ENCODE data around the gene KLK5.

KLK5 gene

GRCh38 chr19:50912102-50912599, 40.7 kb downstream of the KLK5 start:
- no peak overlapping the region for H3K4me3 ChIP-seq (ENCODE audit: low read depth, low read length)
- DNase-seq (ENCODE audit: low read depth), result no peak
- TF ChIP-seq, protein P1, sequence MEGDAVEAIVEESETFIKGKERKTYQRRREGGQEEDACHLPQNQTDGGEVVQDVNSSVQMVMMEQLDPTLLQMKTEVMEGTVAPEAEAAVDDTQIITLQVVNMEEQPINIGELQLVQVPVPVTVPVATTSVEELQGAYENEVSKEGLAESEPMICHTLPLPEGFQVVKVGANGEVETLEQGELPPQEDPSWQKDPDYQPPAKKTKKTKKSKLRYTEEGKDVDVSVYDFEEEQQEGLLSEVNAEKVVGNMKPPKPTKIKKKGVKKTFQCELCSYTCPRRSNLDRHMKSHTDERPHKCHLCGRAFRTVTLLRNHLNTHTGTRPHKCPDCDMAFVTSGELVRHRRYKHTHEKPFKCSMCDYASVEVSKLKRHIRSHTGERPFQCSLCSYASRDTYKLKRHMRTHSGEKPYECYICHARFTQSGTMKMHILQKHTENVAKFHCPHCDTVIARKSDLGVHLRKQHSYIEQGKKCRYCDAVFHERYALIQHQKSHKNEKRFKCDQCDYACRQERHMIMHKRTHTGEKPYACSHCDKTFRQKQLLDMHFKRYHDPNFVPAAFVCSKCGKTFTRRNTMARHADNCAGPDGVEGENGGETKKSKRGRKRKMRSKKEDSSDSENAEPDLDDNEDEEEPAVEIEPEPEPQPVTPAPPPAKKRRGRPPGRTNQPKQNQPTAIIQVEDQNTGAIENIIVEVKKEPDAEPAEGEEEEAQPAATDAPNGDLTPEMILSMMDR (IDR thresholded peaks at IDR 0.05; ENCODE audit: low read depth, low read length, missing control alignments), result no peak

GRCh38 chr19:50911206-50912101, 41.4 kb downstream of the KLK5 start, which contains the start of gene KLK4:
KLK4 (minus strand) TSS chr19:50911395; CDS start chr19:50910738, 657 bp downstream.
- DNase-seq (ENCODE audit: low read depth), result no peak
- H3K4me3 ChIP-seq (ENCODE audit: low read depth, low read length), result no peak within 1 kb of the TSS
- TF ChIP-seq, protein P1 (IDR thresholded peaks at IDR 0.05; ENCODE audit: low read depth, low read length, missing control alignments), result no peak

- H3K4me3 ChIP-seq (ENCODE audit: low read depth, low read length), result no peak overlapping the region
- TF ChIP-seq, protein P1 (IDR thresholded peaks at IDR 0.05; ENCODE audit: low read depth, low read length, missing control alignments), result no peak
- no peak for DNase-seq (ENCODE audit: low read depth)
Observed at GRCh38 chr19:50910722-50911121, 42.1 kb downstream of the KLK5 start.

GRCh38 chr19:50909240-50910070, 43.4 kb downstream of the KLK5 start:
- no peak for DNase-seq (ENCODE audit: low read depth)
- TF ChIP-seq, protein P1 (IDR thresholded peaks at IDR 0.05; ENCODE audit: low read depth, low read length, missing control alignments), result no peak
- H3K4me3 ChIP-seq (ENCODE audit: low read depth, low read length), result peak overlapping the region; percentile 25

- TF ChIP-seq, protein P1 (IDR thresholded peaks at IDR 0.05; ENCODE audit: low read depth, low read length, missing control alignments), result no peak
- DNase-seq (ENCODE audit: low read depth), result no peak
- H3K4me3 ChIP-seq (ENCODE audit: low read depth, low read length), result no peak overlapping the region
Observed at GRCh38 chr19:50908336-50908735, 44.5 kb downstream of the KLK5 start.

- TF ChIP-seq, protein P1 (IDR thresholded peaks at IDR 0.05; ENCODE audit: low read depth, low read length, missing control alignments), result peak; percentile 81
- DNase-seq (ENCODE audit: low read depth), result no peak
- H3K4me3 ChIP-seq (ENCODE audit: low read depth, low read length), result no peak overlapping the region
Observed at GRCh38 chr19:50906217-50906616, 46.6 kb downstream of the KLK5 start.
